ENCODE measurements around the gene NOTCH2.

The NOTCH2 gene

DNA sequence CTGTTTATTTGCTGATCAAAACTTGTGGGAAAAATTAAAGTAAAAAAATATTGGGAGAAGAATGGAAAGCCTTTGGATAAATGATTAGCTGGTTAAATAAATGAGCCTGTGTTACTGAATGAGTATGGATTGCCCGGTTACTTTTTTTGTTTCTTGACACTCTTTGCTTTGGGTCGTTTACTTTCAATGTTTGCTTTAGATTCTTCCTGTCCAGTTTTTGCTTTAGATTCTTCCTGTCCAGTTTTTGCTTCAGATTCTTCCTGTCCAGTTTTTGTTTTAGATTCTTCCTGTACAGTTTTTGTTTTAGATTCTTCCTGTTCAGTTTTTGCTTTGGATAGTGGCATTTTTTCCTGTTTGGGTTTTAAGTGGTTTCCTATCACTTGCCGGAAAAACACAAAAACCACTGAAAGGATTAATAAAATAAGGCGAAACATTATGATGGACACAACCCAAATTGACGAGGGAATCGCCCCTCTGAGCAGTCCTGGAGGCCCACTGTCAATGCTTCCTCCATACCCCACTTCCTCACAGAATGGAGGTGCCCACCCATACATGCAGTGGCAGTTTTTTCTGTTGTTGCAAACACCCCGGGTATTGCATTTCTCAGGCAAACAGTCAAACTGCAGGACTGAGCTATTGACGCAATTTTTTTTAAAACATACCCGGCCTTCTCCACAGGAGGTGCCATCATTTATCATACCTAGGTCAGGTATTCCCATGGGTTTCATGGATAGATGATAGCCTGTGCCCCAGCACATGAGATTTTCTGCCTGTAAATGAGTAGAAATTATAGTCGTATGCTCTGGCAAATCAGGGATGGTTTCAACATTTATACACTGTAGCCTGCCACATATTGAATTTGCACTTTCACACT lies 175.4 kb downstream of the NOTCH2 start:
- DNase-seq (ENCODE audit: low read depth) = no peak
- TF ChIP-seq, protein P1, sequence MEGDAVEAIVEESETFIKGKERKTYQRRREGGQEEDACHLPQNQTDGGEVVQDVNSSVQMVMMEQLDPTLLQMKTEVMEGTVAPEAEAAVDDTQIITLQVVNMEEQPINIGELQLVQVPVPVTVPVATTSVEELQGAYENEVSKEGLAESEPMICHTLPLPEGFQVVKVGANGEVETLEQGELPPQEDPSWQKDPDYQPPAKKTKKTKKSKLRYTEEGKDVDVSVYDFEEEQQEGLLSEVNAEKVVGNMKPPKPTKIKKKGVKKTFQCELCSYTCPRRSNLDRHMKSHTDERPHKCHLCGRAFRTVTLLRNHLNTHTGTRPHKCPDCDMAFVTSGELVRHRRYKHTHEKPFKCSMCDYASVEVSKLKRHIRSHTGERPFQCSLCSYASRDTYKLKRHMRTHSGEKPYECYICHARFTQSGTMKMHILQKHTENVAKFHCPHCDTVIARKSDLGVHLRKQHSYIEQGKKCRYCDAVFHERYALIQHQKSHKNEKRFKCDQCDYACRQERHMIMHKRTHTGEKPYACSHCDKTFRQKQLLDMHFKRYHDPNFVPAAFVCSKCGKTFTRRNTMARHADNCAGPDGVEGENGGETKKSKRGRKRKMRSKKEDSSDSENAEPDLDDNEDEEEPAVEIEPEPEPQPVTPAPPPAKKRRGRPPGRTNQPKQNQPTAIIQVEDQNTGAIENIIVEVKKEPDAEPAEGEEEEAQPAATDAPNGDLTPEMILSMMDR (IDR thresholded peaks at IDR 0.05; ENCODE audit: low read length, missing control alignments) = no peak
- no peak overlapping the region for H3K4me3 ChIP-seq (replicated peaks; ENCODE audit: low read depth, low read length)

DNA sequence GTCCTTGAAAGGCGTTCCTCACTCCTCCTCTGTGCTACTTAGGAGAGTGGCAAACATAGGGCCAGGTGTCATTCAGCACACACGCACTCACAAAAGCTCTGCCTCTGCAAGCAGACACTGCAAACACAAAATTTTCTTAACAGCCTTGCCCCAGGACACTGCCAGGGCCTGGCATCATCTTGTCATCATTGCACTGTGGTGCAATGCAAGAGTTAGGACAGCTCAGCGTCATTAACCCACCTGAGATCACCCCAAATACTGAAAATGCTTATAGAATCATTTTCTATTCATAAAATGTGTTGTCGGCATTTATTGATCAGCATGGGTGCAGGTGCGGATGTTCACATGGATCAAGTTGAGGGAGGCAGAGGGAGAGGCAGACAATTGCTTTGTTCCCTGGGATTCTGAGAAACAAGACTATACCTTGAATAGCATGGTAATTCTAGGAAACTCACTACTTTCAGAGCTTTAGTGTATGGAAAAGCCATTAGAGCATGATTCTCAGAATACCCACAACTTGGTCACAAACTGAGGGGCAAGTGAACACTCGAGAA lies 176.1 kb downstream of the NOTCH2 start:
- no peak for DNase-seq (ENCODE audit: low read depth)
- TF ChIP-seq, protein P1 (IDR thresholded peaks at IDR 0.05; ENCODE audit: low read length, missing control alignments) = no peak

DNA sequence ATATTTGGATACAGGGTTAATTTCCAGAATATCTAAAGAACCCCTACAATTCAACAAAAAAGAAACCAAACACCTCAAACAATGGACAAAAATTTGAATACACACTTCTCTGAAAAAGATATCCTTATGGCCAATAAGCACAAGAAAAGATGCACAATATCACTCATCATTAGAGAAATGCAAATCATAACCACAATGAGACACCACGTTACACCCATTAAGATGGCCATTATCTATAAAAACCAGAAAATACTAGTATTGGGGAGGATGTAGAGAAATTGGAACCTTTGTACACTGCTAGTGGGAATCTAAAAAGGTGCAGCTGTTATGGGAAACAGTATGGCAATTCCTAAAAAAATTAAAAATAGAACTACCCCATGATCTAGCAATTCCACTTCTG lies 178.1 kb downstream of the NOTCH2 start:
- no peak overlapping the region for H3K4me3 ChIP-seq (replicated peaks; ENCODE audit: low read depth, low read length)
- no peak for DNase-seq (ENCODE audit: low read depth)
- TF ChIP-seq, protein P1 (IDR thresholded peaks at IDR 0.05; ENCODE audit: low read length, missing control alignments) = no peak

More for the DNA sequence above, 176.1 kb downstream of the NOTCH2 start:
- no peak overlapping the region for H3K4me3 ChIP-seq (replicated peaks; ENCODE audit: low read depth, low read length)

DNA sequence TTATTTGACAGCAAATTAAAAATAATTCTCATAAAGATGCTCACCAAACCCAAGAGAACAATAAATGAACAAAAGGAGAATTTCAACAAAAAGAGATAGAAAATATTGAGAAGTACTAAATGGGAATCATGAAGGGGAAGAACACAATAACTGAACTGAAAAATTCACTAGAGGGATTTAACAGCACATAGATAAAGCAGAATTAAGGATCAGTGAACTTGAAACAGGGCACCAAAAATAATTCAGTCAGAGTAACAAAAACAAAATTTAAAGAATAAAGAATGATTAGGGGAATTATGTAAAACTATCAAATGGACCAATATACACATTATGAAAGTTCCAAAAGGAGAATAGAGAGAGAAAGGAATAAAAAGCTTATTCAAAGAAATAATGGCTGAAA lies 181.0 kb downstream of the NOTCH2 start:
- no peak overlapping the region for H3K4me3 ChIP-seq (replicated peaks; ENCODE audit: low read depth, low read length)
- TF ChIP-seq, protein P1 (IDR thresholded peaks at IDR 0.05; ENCODE audit: low read length, missing control alignments) = no peak
- no peak for DNase-seq (ENCODE audit: low read depth)

DNA sequence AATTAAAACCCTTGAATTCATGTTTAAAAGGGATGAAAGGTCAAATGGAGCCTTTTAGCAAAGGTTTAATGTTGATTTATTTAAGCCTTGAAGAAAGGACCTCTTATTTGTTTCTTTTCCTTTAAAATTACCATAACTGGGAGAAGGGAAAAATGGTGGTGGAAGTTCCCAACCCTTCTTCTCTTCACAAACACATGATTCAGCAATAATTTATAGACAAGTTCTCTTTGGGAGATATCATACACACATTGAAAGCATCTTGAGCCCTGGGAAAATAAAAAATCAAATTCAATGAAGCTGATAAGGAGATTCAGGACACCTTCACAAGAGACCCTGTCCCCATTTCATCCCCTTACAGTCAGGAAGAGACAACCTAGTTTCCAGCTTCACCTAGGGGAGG lies 182.0 kb downstream of the NOTCH2 start:
- TF ChIP-seq, protein P1 (IDR thresholded peaks at IDR 0.05; ENCODE audit: low read length, missing control alignments) = no peak
- H3K4me3 ChIP-seq (replicated peaks; ENCODE audit: low read depth, low read length) = no peak overlapping the region
- no peak for DNase-seq (ENCODE audit: low read depth)

DNA sequence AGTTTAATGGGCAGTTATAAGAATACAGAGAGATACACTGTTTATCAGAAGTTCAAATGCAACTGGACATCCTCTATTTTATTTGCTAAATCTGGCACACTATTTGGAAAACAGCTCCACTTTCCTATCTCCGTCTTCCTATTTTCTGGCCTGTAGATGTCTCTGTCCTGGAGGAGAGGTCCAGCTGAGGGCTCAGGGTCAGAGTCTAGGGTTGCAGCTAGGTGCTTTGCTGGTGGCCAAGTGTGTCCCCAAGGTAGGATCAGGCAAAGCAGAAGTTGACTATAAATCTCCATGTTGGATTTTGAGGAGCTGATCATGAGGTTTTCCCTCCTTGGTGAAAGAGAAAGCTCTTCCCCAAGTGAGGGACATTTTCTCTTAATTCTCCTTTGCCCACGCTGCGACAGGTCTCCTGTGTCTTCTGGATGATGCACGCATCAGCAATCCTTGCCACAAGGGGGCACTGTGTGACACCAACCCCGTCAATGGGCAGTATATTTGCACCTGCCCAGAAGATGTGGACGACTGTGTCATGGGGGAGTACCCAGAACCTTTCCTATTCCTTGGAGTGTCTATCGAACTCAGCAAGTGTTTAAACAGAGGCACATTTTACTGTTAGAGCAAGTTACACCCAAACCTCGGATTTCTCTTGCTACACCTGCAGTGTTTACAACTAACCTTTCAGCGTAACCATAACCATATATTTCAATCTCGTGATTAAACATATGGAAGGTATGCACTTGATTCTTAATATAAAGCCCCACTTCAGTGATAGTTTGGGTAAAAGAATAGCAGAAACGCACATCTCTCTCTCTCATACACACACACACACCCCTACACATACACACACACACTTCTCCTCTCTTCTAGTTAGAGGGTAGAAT lies 183.3 kb downstream of the NOTCH2 start:
- H3K4me3 ChIP-seq (replicated peaks; ENCODE audit: low read depth, low read length) = no peak overlapping the region
- peak; percentile 64 for DNase-seq (ENCODE audit: low read depth)
- TF ChIP-seq, protein P1 (IDR thresholded peaks at IDR 0.05; ENCODE audit: low read length, missing control alignments) = peak; percentile 87
